ENCODE results near the gene LRRC59.
A peak's percentile ranks its signal among the peaks of the same experiment; 100 is the strongest.
"Not testable (repeated sequence)": the region's sequence is repeated elsewhere in the genome, so short reads cannot be mapped to it uniquely, and the experiment has no call there.

The LRRC59 gene

DNA sequence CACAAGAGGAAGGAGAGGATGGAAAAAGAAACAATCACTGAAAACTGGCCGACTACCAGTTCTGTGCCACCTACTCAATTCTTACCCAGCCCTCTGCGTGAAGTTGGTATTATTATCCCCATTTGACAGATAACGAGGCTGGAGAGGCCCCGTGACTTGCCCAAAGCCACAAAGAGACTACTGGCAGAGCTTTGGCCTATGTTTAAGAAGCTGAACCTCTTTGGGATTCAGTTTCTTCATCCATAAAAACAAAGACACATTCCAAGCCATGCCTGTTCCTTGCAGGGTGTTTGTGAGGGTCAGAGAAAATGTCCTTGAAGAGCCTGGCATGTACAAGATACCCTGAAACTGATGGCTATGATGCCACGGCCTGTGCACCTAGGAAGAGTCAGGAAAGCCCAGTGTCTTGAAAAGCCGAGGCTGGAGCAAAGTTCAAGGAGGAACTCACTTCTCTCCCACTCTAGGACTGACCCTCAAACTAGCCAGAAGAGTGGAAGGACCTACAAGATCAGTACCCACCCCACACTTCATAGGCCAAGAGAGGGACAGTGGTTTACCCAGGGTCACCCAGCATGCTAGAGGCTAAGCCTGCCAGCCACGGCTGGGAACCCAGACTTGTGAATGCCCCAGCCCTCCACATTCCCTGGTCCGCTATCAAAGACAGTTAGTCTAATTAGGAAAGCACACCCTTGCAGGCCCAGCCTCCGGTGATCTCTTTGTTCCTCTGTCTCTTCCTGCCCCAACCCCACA lies 27.1 kb upstream of the LRRC59 start:
- no peak for DNase-seq

DNA sequence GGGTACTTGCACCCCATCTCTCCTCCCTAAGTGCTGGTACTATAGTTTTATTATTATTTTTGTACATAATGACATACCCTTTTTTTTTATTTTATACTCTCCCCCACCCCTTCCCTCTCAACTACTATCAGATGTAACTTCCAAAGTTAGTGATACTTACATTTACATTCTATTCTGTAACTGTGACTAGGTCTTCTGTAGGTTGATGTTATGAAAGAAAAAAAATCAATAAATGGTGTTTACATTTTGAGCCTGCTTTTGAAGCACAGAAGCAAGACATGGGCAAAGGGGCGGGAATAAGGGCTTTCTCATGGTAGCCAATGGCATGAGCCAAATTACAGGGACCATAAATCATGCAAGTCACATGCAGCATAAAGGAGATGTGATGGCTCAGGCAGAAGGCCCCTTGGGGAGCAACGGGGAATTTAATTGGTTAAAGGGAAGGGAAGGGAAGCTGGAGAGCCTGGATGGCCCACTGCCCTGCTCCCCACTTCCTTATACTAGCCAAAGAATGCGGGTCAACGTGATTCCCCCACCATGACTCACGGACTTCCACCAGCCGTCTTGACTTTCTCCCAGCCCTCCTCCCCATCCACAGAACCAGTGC lies 26.3 kb upstream of the LRRC59 start:
- DNase-seq, result no peak

DNA sequence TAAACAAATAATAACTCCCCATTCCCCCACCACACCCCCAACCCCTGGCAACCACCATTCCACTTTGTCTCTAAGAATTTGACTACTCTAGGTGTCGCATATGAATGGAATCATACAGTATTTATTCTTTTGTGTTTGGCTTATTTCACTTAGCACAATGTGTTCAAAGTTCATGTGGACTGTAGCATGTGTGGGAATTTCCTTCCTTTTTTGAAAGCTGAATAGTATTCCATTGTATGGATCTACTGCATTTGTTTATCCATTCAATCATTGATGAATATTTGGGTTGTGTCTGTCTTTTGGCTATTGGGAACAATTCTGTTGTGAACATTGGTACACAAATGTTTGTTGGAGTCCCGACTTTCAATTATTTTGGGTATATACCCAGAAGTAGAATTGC lies 25.4 kb upstream of the LRRC59 start:
- no peak for DNase-seq

DNA sequence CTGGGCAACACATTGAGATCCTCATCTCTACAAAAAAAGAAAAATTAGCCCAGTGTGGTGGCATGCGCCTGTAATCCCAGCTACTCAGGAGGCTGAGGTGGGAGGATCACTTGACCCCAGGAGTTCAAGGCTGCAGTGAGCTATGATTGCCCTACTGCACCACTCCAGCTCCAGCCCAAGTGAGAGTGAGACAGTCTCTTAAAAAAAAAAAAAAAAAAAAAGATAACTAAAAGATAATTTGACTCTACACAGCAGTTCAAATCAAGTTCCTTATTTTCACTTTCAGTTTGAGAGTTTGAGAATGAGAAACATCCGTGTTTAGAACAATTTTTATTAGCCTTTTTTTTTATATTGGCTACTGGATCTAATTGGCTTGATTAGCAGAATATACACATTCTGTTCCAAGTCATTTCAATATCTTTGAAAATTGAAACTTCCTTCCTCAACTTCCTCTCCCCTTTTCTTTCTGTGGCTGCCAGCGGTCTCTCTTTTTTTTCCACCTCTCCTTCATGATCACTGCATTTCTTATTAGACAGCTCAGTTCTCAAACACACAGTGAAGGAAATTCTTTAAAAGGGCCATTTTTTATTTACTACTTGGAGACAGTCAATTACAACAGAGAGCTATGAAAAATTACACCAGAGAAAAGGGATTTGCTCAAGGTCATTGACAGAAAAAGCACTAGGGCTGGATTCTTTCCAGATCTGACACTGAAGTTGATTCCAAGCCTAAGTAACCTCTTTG lies 24.2 kb upstream of the LRRC59 start:
- DNase-seq, result peak; percentile 15

DNA sequence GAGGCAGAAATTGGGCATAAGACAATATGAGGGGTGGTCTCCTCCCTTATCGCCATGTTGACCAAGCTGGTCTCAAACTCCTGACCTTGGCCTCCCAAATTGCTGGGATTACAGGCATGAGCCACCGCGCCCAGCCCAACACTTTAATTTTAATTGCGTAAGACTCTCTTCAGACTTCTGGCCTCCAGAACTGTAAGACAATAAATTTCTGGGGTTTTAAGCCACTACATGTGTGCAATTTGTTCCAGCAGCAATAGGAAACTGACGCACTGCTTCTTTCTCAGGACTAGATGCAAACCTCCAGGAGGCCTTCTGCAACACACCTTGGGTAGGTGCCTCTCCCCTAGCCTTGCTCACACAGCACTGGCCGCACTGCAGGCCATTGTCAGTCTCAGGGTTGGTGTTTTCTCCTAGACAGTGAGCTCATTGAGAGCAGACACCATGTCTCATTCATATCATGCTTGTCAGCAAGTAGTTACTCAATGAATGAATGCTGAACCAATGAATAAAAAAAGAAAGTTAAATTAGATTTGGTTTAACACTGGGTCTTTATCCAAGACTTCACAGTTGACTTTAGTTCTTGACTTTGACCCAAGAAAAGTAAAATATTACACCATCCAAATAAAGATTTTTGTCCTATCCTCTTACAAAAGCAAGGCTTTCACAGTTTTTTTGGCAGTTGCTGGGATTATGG lies 23.2 kb upstream of the LRRC59 start:
- no peak for DNase-seq

DNA sequence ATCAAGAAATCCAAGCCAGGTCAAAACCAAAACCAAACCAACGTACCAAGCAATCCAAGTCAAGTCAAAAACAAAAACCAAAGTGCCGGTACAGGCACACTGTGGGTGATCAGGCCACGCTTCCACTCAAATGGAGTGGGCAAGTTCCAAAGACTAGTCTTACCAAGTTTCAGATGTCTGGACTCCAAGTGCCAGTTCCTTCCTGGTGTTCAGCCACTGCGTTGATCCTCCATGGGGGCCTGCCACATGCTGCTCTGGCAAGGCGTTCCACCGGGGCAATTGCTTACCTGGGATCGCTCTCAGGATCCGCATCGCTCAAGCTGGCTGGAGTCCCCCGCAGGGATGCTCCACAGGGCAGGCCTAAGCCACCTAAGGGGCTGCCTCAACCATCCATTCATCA lies 22.3 kb upstream of the LRRC59 start:
- DNase-seq, result not testable (repeated sequence)

DNA sequence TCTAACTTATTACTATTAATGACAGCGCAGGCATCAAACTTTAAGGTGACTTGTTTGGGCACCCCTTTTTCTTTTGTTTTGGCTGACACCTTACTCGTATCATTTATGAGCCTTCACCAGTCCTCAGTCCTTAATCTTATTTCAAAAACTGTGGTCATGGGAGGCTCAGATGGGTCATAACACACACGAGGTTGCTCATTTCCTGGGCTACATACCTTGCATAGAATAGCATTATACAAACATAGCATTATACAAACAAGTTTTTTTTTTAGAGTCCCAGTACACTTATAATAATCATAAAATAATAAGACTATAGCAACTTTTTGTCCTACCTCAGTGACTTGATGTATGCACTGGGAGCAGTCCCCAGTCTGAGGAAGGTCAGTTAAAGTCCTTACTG lies 17.5 kb upstream of the LRRC59 start:
- no peak for DNase-seq

DNA sequence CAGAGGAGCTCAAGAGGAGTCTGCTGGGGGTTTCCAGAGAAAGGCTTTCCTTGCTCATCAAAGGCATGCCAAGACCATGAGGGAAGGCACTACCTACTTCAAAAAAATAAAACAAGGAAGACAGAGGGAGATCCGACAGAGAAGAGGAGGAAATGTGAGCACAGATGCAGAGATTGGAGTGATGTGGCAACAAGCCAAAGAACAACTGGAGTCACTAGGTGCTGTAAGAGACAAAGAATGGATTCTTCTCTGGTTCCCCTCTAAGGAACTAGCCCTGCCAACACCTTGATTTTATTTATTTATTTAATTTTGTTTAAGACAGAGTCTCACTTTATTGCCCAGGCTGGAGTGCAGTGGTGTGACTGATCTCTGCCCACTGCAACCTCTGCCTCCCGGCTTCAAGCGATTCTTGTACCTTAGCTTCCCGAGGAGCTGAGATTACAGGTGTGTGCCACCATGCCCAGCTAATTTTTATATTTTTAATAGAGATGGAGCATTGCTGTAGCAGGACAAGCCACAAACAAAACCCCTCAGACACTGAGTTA lies 14.9 kb upstream of the LRRC59 start:
- no peak for DNase-seq

DNA sequence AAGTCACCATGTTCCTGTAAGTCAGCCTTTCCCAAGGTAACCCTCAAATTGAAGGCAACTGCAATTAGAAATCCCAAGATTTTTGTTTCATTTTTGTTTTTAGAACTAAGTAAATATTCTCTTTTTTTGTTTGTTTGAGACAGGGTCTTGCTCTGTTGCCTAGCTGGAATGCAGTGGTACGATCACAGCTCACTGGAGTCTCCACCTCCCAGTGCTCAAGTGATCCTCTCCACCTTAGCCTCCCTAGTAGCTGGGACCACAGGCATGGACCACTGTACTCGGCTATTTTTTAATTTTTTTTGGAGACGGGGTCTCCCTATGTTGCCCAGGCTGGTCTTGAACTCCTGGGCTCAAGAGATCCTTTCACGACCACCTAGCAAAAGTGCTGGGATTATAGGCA lies 10.6 kb upstream of the LRRC59 start:
- DNase-seq, result no peak

DNA sequence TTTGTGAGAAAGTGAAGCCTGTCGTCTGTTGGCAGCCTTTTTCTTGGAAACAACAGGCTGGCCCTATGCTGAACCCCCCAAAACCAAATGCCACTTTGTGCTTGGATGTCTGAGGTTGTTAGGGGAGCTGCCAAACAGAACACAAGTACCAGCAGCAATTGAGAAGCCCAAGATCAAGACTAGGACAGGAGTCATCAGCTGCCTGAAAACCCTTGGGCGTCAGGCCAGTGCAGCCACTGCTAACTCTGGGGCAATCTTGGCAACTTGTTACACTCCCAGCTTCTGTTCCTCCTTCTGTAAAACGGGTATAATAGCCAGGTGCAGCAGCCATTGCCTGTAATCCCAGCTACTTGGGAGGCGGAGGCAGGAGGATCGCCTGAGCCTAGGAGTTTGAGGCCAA lies 9.3 kb upstream of the LRRC59 start:
- DNase-seq, result no peak

DNA sequence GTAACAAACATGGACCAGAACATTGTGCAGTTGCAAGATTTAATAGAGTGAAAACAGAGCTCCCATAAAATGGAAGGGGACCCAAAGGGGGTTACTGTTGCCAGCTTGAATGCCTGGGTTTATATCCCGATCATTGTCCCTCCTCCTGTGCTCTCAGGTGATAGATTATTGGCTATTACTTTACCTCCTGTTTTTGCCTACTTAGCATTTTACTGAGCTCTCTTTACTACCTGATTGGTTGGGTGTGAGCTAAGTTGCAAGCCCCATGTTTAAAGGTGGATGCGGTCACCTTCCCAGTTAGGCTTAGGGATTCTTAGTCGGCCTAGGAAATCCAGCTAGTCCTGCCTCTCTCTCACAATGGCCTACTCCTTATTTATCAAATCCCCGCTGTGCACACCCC lies 8.0 kb upstream of the LRRC59 start:
- DNase-seq, result not testable (repeated sequence)

DNA sequence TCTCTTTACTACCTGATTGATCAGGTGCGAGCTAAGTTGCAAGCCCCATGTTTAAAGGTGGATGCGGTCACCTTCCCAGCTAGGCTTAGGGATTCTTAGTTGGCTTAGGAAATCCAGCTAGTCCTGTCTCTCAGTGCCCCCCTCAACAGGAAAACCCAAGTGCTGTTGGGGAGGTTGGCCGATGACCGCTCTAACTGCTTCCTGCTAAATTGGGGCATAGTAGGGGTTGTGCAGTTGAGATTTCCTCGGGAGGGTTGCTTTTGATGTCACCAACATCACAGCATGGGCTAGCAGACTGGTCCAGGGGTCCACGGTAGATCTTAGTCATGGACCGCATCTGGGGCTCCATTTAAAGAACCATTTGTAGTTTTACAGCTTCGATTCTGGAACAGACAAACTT lies 2.3 kb upstream of the LRRC59 start:
- DNase-seq, result not testable (repeated sequence)

DNA sequence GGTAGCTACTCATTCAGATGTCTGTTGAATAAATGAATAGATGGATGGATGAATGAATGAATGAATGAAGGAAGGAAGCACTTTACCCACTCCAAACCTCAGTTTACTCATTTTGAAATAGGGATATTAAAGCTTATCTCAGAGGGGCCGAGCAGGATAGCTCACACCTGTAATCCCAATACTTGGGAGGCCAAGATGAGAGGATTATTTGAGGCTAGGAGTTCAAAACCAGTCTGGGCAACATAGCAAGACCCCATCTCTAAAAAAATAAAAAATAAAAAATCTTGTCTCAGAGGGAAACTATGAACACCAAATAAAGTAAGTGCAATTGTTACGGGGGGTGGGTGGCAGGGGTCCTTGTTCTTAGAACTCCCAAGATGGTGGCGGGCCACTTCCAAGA lies 1.3 kb upstream of the LRRC59 start:
- not testable (repeated sequence) for DNase-seq

DNA sequence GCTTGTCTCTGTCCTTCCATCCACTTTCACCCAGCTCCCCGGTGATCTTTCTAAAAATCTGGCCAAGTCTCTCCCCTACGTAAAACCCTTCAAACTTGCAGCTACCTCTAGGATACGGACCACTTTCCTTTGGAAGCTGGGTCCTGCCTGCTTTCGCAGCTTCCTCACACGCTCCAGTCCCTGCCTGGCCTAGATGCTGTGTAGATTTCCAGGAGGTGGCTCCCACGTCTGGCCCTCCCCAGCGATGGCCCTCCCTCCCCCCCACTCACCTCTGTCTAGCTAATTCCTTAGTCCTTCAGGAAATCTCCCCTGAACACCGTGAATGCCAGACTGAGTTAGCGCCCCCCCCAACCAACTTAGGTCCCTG lies 579 bp upstream of the LRRC59 start:
- no peak for DNase-seq

DNA sequence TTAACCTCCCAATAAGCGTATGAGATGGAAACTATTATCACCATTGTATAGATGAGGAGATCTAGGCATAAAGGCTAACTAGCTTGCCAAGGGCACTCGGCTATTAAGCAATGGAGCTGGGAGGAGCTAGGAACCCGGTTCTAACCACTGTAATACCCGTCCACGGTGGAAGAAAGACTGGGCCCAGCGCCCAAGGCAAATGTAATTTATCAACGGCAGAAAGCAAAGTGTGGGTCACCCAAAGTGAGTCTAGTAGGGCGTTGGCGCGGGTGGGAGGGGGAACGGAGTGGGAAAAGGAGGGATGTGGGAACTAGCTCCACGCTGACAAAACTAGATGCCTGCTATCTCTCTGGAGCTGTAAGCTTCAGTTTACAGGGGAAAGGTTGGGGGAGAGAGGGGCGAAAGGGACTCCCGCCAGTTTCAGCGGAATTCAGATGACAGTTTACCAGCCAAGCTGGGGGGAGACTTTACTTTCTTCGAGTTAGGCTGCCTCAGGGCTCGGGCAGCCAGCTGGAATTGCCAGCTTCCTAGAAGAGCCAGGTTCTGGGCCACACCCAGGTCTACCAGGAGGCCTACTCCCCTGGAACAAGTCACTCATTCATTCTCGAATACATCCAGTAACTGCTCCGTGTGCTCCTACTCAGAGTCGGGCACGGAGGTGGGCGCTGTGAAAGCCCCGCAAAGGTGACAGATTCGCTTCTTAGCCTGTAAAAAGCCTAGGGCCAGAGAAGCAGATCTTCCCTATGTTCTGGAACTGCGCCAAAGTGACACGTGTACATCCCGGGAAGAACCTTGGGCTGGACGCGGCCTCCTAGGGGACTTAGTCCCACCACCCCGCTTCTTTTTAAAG lies 837 bp downstream of the LRRC59 start:
- DNase-seq, result peak; percentile 21

DNA sequence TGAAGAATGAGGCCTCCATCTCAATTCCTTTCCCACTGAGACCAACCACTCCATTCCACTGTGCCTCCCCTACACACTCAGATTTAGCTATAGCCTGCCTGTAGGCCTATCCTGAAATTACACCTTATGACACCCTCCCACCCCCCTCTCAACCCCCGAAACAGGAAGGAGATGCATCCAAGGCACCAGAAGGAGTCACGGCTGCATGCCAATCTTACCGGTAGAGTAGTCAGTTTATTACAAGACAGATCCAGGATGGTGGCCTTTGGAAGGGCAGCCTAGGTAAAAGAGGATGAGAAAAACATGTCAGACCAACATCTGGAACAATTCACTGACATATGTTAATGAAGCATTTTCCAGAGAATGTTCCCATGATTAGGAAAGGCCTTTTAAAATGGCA lies 2.6 kb downstream of the LRRC59 start:
- DNase-seq, result no peak

DNA sequence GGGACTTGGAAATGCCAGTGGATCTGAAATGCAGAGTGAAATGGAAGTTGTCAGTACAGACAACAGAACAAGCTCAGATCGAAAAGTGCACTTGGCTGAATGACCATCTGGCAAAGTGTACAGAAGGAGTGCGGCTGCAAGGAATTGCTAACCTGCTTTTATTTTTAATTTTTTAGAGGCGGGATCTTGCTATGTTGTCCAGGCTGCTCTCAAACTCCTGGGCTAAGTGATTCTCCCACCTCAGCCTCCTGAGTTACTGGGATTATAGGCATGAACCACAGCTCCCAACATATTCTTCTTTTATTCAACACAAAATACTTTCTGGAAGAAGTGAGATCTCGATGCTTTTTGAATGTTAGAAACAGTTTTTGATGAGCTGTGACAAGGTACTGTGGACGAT lies 3.6 kb downstream of the LRRC59 start:
- DNase-seq, result no peak

DNA sequence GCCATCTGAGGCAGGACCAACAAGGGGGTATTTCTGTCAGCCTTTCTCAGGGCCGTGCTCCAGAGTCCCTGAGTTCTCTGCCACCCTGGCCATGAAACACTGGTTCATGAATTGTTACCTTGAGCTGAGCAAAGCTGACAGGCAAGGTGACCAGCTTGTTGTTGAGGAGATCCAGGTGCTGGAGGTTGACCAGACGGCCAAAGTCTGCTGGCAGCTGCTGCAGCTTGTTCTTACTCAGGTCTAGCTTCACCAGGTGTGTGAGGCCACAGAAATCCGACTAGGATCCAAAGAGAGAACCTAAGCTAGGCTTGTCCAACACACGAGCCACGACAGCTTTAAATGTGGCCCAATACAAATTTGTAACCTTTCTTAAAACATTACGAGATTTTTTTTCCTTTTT lies 4.7 kb downstream of the LRRC59 start:
- DNase-seq, result no peak

DNA sequence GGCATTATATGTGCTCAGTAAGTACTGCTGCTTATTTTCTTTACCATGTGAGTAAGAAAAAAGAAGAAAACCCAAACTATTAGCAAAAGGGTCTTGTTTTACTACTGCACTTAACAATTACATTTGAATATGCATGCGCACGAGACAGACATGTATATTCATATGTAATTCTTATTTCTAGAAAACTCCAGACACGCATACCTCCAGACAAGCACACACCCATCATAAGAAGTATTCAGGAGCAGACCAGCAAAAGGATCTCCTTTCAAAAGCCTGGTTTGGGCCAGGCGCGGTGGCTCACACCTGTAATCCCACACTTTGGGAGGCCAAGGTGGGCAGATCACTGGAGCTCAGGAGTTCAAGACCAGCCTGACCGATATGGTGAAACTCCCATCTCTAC lies 7.8 kb downstream of the LRRC59 start:
- no peak for DNase-seq

DNA sequence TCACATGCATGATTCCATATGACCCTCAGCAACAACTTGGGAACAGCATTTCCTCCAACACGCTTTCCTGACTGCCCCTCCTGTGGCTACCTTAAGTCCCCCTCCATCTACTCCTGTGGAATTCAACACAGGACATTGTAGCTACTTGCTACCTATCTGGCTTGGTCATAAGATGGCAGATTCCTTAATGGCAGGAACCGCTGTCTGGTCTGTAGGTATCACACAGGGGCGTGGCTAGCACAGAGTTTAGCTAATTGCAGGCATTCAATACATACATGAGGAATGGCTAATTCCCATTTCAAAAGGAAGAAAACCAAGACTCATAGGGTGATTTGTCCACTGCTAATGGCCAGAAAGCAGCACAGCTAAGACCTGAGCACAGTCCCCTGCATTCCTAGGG lies 8.6 kb downstream of the LRRC59 start:
- no peak for DNase-seq

DNA sequence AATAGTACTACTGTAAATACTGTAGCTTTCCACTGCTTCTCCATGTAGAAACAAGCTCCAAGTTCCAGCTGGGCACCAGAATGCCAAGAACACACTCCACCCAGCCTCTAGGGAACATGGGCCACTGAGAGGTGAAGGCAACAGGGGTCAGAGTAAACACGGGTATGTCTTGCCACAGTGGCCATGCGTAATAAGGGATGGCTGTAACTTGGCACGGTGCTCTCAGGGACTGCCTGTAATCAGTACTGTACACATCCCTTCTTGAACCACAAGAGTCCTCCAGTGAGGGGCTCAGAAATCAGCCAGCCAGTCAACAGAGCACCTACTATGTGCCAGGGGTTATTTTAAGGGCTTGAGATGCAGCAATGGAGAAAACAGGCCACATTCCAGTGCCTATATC lies 10.8 kb downstream of the LRRC59 start:
- no peak for DNase-seq

DNA sequence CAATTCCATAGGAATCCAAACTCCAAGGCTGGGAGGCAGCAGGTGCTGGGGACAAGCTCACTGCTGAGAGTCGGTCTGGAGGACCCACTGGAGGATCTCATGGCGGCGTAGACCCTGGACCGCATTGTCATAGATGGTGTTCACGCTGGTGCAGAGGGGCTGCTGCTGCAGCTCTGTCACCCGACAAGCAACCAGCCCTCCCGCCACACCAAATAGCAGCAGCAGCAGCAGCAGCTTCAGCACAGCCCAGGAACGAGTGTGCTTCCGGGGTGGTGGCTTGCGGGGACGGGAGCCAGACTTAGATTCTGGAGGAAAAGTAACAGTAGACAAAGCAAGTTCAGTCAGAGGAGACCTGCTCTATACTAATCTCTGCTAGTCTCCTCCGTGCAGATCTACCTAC lies 14.4 kb downstream of the LRRC59 start:
- DNase-seq, result no peak
